ENCODE results near the gene SMAP2.

Gene SMAP2

DNA sequence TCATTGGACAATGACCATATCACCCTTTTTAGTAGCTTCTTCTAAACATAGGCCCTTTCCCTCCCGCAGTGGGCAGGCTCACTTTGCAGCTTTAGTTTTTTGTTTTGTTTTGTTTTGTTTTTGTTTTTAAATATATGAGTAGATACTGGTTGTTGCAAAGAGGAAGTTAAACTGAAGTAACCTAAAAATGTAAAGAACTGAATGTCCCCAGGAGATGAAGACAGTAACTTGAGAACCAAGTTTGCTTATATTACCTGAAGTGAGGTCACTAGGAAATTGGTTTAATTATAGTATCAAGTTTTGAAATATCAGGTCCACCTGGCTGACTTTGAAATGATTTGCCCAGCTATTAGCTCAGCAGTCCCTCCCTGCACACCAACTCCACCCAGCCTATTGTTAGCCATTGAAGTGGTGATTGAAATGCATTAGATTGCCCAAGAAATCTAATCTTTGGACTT is 18.2 kb downstream of the SMAP2 start:
- no peak for DNase-seq

- DNase-seq: no peak
These were observed 18.7 kb downstream of the SMAP2 start for GRCh38 chr1:40392221-40392620.

- DNase-seq: no peak
These were observed 19.6 kb downstream of the SMAP2 start for GRCh38 chr1:40393173-40393572.

DNA sequence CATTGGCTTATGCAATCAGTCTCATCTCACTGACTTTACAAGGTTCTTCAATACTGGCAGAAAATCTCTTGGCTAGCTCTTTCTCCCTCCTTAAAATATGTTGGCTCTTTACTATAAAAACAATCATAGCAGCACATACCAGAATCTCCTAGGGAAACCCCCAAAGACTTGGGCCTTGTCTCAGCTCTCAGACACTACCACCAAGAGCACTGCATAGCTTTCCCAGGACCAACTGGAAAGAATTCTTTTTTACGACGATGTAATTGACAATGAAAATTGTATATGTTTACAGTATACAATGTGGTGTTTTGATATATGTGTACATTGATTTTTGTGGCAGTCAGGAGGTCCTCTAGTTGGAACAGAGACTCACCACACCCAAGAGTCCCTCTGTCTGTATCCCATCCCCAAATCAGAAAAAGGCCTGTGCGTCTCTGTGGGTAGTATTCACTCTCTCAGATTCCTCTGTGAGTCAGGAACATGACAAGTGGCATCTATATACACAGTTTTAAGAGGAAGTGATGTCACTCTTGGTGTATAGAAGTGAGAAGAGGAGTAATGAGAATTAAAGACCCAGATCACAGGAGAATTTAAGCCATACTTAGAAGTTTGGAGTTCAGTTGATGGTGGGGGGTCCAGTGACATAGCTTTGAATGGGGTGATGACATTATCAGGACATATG is 21.1 kb downstream of the SMAP2 start:
- peak; percentile 74 for DNase-seq

- DNase-seq: no peak
These were observed 22.0 kb downstream of the SMAP2 start for GRCh38 chr1:40395190-40396175.

- no peak for DNase-seq
These were observed 22.9 kb downstream of the SMAP2 start for GRCh38 chr1:40396420-40396819.

- no peak for DNase-seq
These were observed 23.7 kb downstream of the SMAP2 start for GRCh38 chr1:40397258-40397657.

- no peak for DNase-seq
These were observed 26.6 kb downstream of the SMAP2 start for GRCh38 chr1:40399984-40400704.

DNA sequence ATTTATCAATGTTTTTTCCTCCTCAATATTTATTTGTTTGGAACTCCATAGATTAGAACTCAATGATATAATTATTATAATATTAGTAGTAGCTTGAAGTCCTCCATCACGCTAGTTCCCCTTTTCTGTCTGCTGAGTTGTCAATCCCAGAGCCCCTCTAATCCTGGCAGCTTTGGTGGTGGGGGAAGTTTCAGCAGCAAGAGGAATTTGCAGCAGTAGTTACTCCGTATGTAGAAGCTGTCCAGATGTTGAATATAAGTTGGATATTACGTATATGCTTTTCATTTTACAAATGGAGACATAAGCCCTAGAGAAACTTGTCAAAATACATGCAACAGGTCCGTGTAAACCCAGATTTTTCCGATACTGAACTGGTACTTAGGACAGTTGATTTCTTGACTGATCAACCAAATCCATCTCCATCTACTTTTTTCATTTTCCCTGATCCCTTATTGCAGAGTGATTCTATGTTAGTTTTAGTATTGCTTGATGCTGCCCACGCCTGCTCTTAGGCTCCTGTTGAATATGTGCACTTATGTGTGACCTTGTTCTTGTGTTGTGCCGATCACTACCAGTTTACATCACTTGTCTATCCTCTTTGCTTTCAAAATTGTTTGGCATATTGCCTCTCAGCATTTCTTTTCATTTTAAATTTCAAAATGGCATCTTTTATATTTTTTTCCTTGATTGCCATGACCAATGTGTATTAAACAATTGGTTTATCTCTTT is 28.1 kb downstream of the SMAP2 start:
- DNase-seq: no peak

- peak; percentile 76 for DNase-seq
These were observed 31.3 kb downstream of the SMAP2 start for GRCh38 chr1:40404670-40405462.

- no peak for DNase-seq
These were observed 32.3 kb downstream of the SMAP2 start for GRCh38 chr1:40405812-40406211.

- no peak for DNase-seq
These were observed 33.9 kb downstream of the SMAP2 start for GRCh38 chr1:40407453-40407852.

GRCh38 chr1:40409467-40409866 is 35.9 kb downstream of the SMAP2 start:
- no peak for DNase-seq

- no peak for DNase-seq
These were observed 37.8 kb downstream of the SMAP2 start for GRCh38 chr1:40411294-40411693.

DNA sequence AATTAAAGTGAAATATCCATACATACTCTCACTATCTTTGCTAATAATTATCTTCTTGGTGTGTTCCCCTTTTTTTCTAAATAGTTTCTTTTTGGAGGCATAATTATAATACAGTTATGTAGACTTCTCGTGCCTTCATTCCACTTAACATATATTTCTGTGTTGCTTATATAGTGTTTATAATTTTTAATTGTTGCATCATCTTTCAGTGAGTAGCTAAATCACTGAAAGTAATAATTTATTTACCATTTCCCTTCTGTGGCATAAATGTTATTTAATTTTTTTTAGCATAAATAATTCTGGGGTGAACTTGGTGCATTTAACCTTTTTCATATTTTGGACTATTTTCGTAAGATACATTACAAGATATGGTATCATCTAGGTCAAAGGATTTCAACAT is 38.3 kb downstream of the SMAP2 start:
- DNase-seq: no peak

DNA sequence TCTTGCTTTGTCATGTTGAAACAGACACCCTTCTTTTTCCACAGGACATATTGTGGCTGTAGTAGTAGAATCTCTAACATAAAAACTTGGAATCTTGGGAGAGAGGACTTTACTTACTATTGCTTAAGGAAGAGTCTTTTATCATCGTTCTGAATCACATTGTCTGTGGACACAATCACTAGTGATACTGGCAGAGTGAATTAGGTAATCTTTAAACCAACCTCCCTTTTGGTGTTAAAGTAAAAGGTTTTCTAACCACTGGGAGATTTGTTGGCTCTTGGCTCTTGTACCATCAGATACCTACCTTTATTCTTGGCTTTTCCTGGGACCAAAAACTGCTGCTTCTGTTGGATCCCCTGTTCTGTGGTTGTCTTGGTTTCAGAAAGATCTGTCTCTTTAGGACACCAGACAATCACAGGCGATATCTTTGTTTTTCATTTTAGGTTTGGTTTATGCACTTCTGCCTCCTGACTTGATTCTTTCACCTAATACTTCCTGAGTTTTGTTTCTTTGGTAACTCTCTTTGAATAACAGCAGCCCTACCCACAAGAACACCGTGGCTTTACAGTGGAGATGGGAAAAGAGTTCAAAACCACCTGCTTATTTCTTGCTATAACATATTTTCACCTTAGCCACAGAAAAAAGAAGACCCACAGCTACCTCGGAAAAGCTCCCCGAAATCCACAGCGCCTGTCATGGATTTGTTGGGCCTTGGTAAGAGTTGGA is 40.2 kb downstream of the SMAP2 start:
- no peak for DNase-seq

DNA sequence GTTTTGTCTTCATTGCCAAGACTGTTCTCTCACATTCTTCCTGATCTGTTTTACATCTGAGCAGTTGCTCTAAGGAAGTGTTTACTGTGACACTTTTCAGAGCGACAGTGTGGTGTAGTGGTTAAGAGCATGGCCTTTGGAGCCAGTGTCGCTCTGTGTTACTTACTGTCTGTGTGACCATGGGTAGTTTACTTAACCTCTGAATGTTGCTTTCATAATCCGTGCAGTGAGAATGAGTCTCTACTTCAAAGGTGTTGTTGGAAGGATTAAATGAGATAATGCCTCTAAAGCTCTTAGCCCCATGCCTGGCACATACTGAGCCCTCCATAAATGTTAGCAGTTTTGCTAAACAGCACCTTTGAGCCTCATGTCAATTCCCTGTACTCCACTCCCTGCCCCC is 40.8 kb downstream of the SMAP2 start:
- no peak for DNase-seq

GRCh38 chr1:40416709-40417108 is 43.2 kb downstream of the SMAP2 start:
- DNase-seq: no peak

DNA sequence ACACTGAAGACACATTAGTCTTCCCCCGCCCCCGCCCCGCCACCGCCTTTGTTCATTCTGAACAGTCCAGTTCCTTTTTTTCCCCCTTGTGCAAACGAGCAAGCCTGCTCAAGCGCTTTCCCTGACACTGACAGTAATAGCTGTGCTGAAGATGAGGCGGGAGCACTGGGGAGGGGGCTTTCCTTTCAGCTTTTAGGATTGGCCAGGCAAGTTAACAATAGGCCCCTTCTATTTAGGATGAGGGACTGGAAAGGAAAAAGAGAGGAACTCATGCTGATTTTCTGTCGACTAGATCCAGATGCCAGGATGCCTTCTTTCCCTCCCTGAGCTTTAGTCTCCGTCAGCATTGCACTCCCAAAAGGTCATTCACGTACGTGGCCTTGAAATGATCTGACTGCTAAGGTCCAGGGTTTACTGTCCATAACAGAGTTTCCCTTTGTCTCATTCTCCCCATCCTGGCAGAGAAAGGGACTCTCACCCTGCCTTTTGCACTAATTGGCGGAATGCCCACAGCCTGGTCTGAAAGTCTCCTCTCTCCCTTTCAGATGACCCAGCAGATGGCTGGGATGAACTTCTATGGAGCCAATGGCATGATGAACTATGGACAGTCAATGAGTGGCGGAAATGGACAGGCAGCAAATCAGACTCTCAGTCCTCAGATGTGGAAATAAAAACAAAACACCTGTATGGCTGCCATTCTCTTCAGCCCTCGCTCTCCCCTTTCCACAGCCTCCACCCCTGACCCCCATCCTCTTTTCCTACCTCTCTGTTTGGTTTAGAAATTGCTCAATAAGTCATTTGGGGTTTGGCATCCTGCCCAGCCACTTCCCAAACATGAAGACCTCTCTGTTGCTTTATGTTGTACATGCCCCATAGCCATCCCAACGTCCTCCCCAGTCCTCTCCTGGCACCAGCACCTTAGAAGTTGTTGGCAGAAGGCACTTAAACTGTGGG is 48.2 kb downstream of the SMAP2 start:
- DNase-seq: no peak

Measured in CD4-positive, alpha-beta T cell treated with Interleukin-12 subunit alpha and Interleukin-12 subunit beta, for 1 hour (primary cell).